Small intestine (tissue), 7 donors: ENCODE results near the gene COPS2. TPM values are rescaled to one million over a fixed set of nuclear protein-coding genes. Genes with fewer than 3 reads are reported as not detected.
"Not testable (repeated sequence)": the region's sequence is repeated elsewhere in the genome, so short reads cannot be mapped to it uniquely, and the experiment has no call there.

ENCODE experiments used
- DNase-seq, 2 donors: peaks; one replicate each; pipeline versions ENCODE4 v3.0.0 to v3.0.0-alpha.2; 2013
- FAIRE-seq: peaks from 2 replicates; lab custom pipeline; 2012; peaks lifted over from hg19 to GRCh38; lab: Jason Lieb, UNC
- H3K27ac ChIP-seq, 3 donors: one replicate each; pipeline ENCODE4 v1.5.1; 2013; ENCODE audit warnings: low read length in 2 of 3, mild to moderate bottlenecking in 2 of 3, control low read depth in 1 of 3, inconsistent platforms in 1 of 3, low read depth in 1 of 3, moderate library complexity in 1 of 3
- H3K27me3 ChIP-seq, 3 donors: one replicate each; pipeline ENCODE4 v1.6.1; 2013; ENCODE audit warnings: low read length in 3 of 3, inconsistent platforms in 1 of 3; ENCODE audit not compliant: control insufficient read depth in 3 of 3, insufficient read depth in 3 of 3
- H3K36me3 ChIP-seq, 3 donors: one replicate each; pipeline ENCODE4 v1.6.1; 2013; ENCODE audit warnings: low read length in 3 of 3, inconsistent platforms in 1 of 3, low read depth in 1 of 3, mild to moderate bottlenecking in 1 of 3, moderate library complexity in 1 of 3; ENCODE audit not compliant: control insufficient read depth in 3 of 3, insufficient read depth in 2 of 3
- H3K4me1 ChIP-seq, 3 donors: one replicate each; pipeline ENCODE4 v1.6.1; 2013; ENCODE audit warnings: low read length in 2 of 3, inconsistent platforms in 1 of 3, low read depth in 1 of 3, mild to moderate bottlenecking in 1 of 3, moderate library complexity in 1 of 3; ENCODE audit not compliant: control insufficient read depth in 3 of 3, insufficient read depth in 2 of 3
- H3K4me3 ChIP-seq, 3 donors: one replicate each; pipeline ENCODE4 v1.5.1; 2013; ENCODE audit warnings: low read length in 3 of 3, control low read depth in 1 of 3, inconsistent platforms in 1 of 3, low read depth in 1 of 3, mild to moderate bottlenecking in 1 of 3, moderate library complexity in 1 of 3
- H3K9me3 ChIP-seq, 2 donors: one replicate each; pipeline ENCODE4 v1.6.1; 2013; ENCODE audit warnings: low read depth in 1 of 2, low read length in 1 of 2; ENCODE audit not compliant: control insufficient read depth in 2 of 2, insufficient read depth in 1 of 2
- WGBS, 3 donors: extraction: QIAGEN DNeasy Blood & Tissue Kit; methylation state at CpG; one replicate each; pipeline ENCODE4 v1.1.7; 2013; 5-methylcytosine and 5-hydroxymethylcytosine counted together
- polyA plus RNA-seq, 4 donors: library from polyadenylated mRNA; stranded (reverse) in 3 of 4; unstranded in 1 of 4; fragments of 200-250 nt in 3 of 4; fragments of 120-200 nt in 1 of 4; gene quantifications; one replicate each; pipeline versions ENCODE4 v1.2.1 to v1.2.3, GENCODE V29; 2013
- donor health status: healthy with polysubstance abuse.
- donor health status: control.
- donor health status: control.
- donor health status: Bipolar disorder and iron deficiency.
- donor health status: healthy.

COPS2 gene
- polyA plus RNA-seq, 4 donors, result 48.2 to 100 (median 50.2) TPM

- Histone ChIP-seq H3K27me3 (no peaks in the 10 kb centered on the region), H3K9me3 (no peaks in the 10 kb centered on the region), H3K4me1 (no peaks in the 10 kb centered on the region), H3K4me3 (no peak overlapping the region), H3K27ac (no peak overlapping the region), H3K36me3 (no peaks in the 10 kb centered on the region)
- WGBS, 3 donors, result 53 to 66% (median 63%) methylated on average over 5 of the region's 5 CpGs
- no peak for FAIRE-seq
- no peak for DNase-seq
These were observed 69.5 kb downstream of the COPS2 start for GRCh38 chr15:49085696-49086459.

GRCh38 chr15:49084285-49084570, 71.2 kb downstream of the COPS2 start:
- H3K27ac ChIP-seq, result no peak overlapping the region
- H3K9me3 ChIP-seq, result no peaks in the 10 kb centered on the region
- WGBS, 3 donors, result 91 to 96% (median 96%) methylated on average over 3 of the region's 3 CpGs
- no peaks in the 10 kb centered on the region for H3K4me1 ChIP-seq
- no peaks in the 10 kb centered on the region for H3K27me3 ChIP-seq
- FAIRE-seq, result no peak
- no peak for DNase-seq
- no peak overlapping the region for H3K4me3 ChIP-seq
- H3K36me3 ChIP-seq, result no peaks in the 10 kb centered on the region

DNA sequence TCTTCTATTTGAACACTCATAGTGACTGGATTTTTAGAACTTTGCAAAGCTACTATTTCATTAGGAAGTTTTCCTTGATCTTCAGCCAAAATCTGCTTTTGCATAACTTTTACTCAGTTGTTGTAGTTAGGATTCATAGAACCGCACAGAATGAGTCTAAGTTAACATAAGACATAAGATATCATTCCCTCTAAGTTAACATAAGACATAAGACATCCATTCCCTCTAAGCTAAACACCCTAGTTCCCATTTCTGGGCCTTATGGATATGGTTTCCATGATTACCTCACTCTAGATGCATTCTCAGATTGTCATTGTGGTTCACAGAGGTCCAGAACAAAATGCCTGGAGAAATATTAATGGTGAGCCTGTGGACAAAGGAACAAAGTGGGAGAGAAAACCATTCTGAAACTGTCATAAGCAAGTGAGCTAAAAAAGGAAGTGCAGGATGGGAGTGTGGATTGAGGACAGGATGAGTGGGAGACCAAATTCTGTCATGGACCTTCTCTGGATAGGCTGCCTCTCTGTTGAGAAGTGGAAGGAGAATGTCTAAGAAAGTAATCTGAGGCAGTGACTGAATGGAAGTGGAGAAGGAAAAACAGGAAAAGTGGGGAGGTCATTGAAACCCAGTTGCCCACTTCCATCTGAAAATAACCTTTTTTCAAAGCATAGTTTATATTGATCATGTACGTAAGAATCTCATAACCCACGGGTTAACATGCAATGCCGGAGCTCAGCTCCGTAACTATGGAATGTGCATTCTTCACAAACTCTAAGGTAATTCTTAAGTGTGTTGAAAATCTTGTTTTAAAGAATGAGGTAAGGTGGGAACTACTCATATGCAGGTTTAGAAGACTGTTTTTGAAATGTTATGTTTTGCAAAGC, 71.8 kb downstream of the COPS2 start:
- H3K36me3 ChIP-seq, result no peaks in the 10 kb centered on the region
- no peaks in the 10 kb centered on the region for H3K27me3 ChIP-seq
- 86 to 97% (median 94%) methylated on average over 5 of the region's 5 CpGs for WGBS, 3 donors
- H3K9me3 ChIP-seq, result no peaks in the 10 kb centered on the region
- no peak overlapping the region for H3K4me3 ChIP-seq
- no peaks in the 10 kb centered on the region for H3K4me1 ChIP-seq
- DNase-seq (no peak), FAIRE-seq (no peak)
- no peak overlapping the region for H3K27ac ChIP-seq

DNA sequence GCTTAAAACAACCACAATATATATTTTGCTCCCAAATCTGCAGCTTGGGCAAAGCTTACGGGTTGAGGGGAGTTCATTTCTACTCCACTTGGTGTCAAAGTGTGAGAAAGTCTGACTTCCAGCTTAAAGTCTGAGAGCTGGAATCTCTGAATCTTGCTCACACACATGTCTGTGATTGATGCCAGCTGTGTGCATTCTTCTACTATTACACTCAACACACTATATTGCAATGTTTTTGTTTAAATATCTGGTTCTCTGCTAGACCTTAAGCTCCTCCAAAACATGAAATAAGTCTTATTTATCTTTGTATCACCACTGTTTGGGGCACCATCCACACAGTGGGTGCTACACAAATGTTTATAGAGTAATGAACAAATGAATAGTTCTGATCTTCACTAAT, 72.4 kb downstream of the COPS2 start:
- no peak overlapping the region for H3K4me3 ChIP-seq
- no peak for FAIRE-seq

GRCh38 chr15:49079340-49080039, 75.9 kb downstream of the COPS2 start:
- Histone ChIP-seq H3K4me1 (no peaks in the 10 kb centered on the region), H3K36me3 (no peaks in the 10 kb centered on the region), H3K27me3 (no peaks in the 10 kb centered on the region), H3K4me3 (no peak overlapping the region), H3K9me3 (no peaks in the 10 kb centered on the region), H3K27ac (no peak overlapping the region)
- no peak for FAIRE-seq
- DNase-seq, result no peak
- WGBS, 3 donors, result 90 to 94% (median 90%) methylated on average over 23 of the region's 23 CpGs

More for the DNA sequence above, 72.4 kb downstream of the COPS2 start:
- DNase-seq, result no peak
- WGBS, 3 donors, result 36 to 97% (median 94%) methylated on average over 1 of the region's 1 CpG
- Histone ChIP-seq H3K27ac (no peak overlapping the region), H3K36me3 (no peaks in the 10 kb centered on the region), H3K27me3 (no peaks in the 10 kb centered on the region), H3K4me1 (no peaks in the 10 kb centered on the region), H3K9me3 (no peaks in the 10 kb centered on the region)

DNA sequence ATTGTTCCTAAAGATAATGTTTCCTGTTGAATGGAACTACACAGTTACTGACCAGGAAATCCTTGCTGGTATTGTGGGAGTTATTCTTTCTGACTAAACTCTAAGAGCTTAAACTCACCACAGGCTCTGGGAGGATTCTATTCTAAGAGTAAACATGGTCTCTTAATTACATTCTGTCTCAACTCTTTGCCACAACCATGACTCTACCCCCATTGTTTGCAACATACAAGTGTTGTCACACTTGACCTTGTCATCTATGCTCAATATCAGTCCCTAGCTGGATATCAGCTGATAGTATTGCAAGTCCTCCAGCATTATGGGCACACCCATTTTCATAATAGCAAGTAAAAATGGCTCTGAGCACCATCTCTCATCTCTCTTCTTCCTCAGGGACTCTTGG, 79.5 kb downstream of the COPS2 start:
- no peak for FAIRE-seq

DNA sequence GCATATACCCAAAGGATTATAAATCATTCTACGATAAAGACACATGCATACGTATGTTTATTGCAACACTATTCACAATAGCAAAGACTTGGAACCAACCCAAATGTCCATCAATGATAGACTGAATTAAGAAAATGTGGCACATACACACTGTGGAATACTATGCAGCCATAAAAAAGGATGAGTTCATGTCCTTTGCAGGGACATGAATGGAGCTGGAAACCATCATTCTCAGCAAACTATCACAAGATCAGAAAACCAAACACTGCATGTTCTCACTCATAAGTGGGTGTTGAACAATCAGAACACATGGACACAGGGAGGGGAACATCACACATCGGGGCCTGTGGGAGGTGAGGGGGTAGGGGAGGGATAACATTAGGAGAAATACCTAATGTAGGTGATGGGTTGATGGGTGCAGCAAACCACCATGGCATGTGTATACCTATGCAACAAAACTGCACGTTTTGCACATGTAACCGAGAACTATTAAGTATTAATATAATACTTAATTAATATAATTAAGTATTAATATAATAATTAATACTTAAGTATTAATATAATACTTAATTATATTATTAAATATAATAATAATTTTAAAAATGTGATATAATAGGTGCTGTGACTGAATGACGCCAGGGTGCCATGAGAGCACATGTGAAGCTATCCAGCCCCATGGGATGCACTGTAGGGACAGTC, 80.7 kb downstream of the COPS2 start:
- H3K4me1 ChIP-seq, H3K9me3 ChIP-seq, FAIRE-seq, DNase-seq, H3K36me3 ChIP-seq, H3K4me3 ChIP-seq, H3K27ac ChIP-seq, H3K27me3 ChIP-seq: not testable (repeated sequence)
- 69 to 81% (median 75%) methylated on average over 6 of the region's 6 CpGs for WGBS, 3 donors

More for the DNA sequence above, 79.5 kb downstream of the COPS2 start:
- Histone ChIP-seq H3K36me3 (no peaks in the 10 kb centered on the region), H3K27me3 (no peaks in the 10 kb centered on the region), H3K4me3 (no peak overlapping the region), H3K27ac (no peak overlapping the region), H3K9me3 (no peaks in the 10 kb centered on the region), H3K4me1 (no peaks in the 10 kb centered on the region)
- DNase-seq, result no peak
